ENCODE measurements around the gene RHEB.
A peak's percentile ranks its signal among the peaks of the same experiment; 100 is the strongest.
"Not testable (repeated sequence)": the region's sequence is repeated elsewhere in the genome, so short reads cannot be mapped to it uniquely, and the experiment has no call there.

The RHEB gene, protein sequence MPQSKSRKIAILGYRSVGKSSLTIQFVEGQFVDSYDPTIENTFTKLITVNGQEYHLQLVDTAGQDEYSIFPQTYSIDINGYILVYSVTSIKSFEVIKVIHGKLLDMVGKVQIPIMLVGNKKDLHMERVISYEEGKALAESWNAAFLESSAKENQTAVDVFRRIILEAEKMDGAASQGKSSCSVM

DNA sequence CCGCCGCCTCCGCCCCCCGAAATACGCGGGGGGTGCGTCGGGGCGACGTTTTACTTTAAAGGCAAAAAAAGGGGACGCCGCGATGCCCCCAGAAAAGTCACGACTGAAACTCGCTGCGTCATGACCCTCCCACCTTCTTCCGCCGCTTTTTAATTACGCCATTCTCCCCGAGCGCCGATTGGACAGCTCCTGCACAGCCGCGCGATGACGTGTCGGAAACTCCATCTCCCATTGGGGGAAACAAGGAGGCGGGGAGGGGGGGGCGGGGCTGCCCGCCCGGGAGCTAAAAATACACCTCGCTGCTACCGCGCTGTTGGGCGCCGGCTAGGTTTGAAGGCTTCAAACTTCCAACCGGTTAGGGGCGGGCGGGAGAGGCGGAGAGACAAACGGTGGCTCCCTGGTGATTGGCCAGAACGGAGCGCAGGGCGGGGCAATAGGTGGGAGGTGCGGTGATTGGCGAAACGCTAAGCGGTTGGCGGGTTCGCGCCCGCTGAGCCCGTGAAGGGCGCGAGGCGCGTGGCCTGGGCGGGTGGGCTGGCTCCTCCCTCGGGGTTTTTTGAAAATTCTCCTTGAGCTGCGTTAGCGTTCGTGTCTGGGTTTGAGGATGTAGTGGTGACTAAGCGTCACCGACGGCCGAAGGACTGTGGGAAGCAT lies at the start of gene RHEB:
Gene RHEB, minus strand, starts transcription at position 131 of the 654 bp plus-strand sequence. CDS start 384 bp downstream, outside the sequence.
- peak; percentile 98 for DNase-seq (ENCODE audit: low read depth)

DNA sequence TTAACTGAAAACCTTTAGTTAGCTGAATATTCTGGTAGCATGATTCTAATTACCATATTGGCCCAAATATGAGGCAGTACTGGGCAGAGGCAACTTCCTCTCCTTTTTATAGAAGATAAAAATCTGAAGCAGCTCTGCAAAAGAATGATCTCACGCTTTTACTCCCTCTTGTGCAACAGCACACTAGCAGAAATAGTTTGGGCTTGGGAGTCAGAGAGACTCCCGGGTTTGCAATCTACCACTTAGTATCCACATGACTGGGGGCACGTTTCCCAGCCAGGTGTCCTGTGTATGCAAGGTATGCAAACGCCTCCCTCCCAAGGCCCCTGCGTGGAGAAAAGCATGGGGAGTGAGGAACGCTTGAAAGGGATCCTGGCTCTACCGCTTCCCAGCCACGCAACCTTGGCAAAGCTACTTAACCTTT lies 47.2 kb upstream of the RHEB start:
- no peak for DNase-seq (ENCODE audit: low read depth)

DNA sequence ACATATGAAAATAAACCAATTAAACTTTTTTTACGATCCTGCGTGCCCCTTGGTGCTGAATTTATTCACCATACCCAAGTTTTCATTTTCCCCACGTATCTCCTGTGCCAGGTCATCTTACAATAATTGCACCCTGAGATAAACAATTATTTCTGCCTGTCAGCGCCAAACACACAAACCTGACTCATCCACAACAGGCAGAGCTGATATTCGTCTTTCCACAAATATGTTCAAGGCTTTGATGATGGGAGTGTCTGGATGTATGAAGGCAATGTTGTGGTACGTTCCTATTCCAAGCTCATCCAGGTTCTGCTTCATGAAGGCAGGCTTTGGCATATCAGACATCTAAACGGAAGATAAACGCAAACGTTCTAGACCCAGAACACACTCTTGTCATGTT lies 45.8 kb upstream of the RHEB start:
- DNase-seq (ENCODE audit: low read depth), result no peak

DNA sequence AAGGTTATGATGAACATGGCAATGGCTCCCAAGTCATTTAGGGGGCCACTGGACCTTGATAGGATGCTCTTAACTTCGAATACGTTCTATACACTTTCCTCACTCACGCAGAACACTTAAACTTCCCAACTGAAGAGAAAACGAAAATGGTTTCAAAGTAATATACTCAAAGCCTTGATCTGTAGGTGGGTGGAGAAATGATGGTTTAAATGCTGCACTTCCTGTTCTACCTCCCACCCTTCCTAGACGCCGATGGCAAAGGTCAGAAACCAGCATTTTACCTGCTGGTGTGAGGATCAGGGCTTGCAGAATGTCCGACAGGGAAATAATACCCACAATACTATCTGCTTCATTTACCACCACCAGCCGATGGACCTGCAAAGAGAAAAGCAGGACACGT lies 40.5 kb upstream of the RHEB start:
- no peak for DNase-seq (ENCODE audit: low read depth)

DNA sequence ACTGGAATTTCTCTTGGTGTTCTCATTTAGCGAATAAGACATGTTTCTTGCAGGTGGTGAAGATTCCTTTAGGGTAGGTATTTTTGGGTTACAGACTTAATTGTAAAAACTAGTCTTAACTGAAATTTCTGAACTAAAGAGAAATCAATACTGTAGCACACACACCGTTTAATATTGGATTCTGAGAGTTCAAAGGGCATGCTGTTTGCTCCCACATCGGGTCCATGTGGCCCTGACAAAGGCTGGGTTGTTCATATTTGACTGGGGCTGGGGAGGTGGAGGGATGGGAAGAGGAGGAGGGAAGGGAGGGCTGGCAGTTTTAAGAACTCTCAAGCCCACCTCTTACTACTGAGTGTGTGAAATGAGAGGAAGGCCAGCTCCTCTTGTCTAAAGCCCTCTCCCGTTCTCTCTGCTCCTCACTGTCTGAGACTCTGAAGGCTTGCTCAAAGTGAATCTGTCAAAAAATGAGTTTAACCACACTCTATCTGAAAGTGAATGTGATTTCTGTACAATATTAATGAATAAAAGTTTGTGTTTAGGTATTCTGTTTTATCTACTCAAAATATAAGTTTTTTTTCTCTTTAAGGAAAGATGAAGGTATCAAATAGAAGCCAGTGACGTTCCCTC lies 40.0 kb upstream of the RHEB start:
- DNase-seq (ENCODE audit: low read depth), result no peak

DNA sequence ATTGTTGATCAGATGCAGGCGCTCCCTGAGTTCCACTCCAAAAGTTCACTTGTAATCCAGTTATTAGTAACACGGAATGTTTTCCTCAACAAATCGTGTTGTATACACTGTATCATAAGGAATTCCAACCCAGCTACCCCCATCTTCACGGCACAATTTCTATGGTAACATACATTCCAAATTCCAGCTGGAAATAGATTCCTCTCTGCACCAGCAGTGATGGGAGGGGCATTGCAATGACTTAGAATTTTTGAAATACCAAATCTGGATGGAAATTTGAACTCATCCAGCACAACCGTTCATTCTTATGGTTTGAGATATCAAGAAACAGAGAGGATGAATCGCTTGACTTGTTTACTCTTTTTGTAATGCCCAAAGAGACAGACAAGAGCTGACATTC lies 38.9 kb upstream of the RHEB start:
- no peak for DNase-seq (ENCODE audit: low read depth)

DNA sequence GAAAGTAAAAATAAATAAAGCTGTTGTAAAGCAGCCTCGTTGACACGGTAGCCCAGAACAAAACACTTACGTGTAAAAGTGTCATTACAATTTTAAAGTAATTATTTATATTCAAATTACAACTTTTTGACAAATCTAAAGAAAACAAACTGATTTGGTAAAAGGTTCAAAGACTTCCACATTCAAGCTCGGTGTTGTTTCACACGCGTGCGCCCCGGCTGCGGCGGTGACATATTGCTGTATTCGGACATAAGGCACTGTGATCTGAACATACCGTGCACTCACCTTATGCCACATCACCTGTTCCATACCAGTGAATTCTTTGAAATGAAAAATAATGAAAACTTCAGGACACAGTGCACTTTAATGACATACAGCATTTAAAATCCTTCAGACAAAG lies 36.9 kb upstream of the RHEB start:
- DNase-seq (ENCODE audit: low read depth), result no peak

DNA sequence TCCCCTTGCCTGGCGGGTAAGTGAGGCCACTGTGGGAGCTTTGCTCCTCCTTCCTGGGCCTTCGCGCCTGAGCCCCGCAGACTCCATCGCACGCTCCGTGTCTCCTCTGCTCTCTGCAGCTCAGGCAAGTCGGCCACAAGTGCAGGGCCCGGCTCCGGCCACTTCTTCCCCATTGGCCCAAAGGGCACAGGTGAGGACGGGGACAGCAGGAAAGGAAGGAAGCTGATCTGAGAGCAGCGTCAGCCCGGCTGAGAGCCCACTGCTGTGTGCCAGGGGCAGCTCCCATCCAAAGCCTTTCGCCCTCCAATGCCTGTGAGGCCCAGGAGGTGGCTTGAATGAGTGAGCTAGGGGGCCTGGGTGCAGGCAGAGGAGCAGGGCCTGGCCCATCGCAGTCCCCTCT lies 33.7 kb upstream of the RHEB start:
- no peak for DNase-seq (ENCODE audit: low read depth)

DNA sequence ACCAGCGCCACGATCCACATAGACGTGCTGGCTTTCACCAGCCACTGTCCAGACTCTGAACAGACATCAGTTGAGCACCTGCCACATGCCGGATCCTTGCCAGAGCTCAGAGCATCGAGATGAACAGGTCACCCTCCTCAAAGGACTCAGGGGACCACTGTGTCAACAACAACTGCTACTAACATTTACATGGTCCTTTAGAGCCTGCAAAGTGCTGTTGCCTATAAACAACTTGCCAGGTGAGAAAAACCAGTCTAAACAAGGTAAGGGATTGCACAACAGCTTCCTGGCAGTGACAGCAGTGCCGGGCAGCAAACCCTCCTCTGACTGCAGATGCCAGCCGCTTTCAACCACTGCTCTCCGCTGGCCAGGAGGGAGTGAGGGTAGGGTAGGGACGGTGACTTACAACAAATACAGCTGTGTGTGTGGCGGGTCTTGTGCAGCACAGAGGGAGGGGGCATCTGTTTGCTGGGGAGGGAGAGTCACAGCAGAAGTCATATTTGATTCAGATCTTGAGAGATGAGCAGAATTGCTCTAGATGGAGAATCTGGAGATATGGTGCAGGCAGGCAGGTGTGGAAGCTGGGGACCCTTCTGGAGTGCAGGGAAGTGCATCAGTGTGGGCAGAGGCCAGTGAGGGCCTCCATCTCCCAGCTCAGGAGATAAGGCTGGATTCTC lies 32.8 kb upstream of the RHEB start:
- DNase-seq (ENCODE audit: low read depth), result no peak

DNA sequence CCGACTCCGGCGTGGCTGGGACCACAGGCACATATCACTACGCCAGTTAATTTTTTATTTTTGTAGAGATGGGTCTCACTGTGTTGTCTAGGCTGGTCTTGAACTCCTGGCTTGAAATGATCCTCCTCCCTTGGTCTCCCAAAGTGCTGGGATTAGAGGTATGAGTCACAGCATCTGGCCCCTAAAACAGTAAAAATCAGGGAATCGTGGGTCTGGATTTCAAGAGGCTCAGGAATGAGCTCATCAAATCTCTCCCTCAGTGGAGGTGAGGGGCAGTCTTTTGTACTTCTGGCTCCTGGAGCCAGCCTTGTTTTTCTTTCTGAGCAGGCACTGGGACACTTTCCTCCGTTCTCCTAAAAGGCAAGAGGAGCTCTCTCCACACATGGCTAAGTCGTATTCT lies 32.1 kb upstream of the RHEB start:
- no peak for DNase-seq (ENCODE audit: low read depth)

DNA sequence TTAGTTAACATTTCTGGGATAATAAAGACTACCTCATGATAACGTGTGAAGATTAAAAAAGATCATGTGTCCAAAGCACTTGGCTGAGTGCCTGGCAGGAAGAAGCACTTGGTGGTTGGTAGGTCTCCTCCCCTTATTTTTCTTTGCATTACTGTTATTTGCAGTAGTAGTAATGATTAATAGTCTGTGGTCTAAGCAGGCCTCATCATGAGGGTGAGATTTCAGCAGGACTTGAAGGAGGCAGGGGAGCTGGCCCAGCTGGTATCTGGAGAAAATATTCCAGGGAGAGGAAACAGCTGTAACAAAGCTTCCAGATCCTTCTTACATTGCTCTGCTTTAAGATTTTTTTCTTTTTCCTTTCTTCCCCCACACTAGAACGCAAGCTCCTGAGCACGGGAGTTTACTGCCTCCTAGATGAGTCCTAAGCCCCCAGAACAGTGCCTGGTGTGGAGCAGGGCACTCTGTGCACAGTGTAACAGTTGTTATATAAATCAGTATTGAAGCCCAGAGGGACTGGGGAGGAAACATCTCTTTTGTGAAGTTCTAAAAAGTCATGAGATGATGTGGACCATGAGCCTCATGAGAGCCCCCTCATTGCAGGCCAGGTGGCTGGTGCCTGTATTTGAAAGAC lies 31.1 kb upstream of the RHEB start:
- DNase-seq (ENCODE audit: low read depth), result no peak

DNA sequence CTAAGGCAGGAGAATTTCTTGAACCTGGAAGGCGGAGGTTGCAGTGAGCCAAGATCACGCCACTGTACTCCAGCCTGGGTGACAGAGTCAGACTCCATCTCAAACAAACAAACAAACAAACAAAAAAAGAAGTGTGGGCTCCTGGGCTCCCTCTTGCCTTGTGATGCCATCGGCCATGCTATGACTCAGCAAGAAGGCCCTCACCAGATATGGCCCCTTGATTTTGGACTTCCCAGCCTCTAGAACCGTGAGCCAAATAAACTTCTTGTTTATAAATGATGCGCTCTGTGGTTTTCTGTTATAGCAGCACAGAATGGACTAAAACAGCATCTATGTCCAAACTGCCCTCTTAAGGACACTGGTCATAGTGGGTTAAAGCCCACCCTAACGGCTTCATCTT lies 29.9 kb upstream of the RHEB start:
- DNase-seq (ENCODE audit: low read depth), result no peak

DNA sequence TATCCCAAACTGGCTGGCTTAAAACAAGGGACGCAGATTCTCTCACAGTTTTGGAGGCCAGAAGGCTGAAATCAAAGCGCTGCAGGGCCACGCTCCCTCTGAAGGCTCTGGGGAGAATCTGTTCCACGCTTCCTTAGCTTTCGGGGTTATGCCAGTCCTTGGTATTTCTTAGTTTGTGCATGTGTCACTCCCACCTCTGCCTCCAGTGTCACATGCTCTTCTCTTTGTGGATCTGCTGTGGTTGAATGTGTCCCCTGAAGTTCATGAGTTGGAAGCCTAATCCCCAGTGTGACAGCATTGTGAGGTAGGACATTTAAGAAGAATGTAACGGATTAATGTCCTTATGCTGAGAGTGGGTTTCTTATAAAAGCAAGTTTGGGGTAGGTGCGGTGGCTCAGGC lies 29.4 kb upstream of the RHEB start:
- DNase-seq (ENCODE audit: low read depth), result no peak

DNA sequence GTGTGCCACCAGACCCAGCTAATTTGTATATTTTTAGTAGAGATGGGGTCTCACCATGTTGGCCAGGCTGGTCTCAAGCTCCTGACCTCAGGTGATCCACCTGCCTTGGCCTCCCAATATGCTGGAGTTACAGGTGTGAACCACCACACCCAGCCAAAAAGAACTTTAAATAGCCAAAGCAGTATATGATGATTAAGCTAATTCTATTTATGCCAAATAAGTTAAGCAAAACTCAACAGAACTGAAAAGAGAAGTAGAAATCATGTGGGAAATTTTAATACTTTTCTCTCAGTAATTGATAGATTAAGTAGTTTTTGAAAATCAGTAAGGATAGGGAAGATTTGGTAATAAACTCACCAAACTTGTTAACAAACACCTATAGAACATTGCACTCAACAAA lies 24.5 kb upstream of the RHEB start:
- no peak for DNase-seq (ENCODE audit: low read depth)

DNA sequence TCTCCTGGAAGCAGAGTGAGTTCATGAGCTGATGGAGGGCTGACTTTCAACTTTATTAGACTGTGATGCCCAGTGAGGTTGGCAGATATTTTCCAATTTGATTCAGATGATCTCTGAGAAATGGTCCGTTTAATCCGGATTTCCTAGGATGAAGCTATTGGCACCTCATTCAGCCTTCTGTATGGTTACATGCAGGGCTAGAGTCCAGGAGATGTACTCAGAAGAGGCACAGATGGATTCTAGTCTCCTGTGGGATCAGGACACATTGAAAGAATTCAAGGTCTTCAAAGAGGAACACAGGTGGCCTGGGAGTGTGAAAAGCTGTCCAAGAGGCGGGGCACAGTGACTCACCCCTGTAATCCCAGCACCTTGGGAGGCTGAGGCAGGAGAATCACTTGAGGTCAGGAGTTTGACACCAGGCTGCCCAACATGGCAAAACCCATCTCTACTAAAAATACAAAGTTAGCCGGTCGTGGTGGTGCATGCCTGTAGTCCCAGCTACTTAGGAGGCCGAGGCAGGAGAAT lies 23.0 kb upstream of the RHEB start:
- DNase-seq (ENCODE audit: low read depth), result no peak

DNA sequence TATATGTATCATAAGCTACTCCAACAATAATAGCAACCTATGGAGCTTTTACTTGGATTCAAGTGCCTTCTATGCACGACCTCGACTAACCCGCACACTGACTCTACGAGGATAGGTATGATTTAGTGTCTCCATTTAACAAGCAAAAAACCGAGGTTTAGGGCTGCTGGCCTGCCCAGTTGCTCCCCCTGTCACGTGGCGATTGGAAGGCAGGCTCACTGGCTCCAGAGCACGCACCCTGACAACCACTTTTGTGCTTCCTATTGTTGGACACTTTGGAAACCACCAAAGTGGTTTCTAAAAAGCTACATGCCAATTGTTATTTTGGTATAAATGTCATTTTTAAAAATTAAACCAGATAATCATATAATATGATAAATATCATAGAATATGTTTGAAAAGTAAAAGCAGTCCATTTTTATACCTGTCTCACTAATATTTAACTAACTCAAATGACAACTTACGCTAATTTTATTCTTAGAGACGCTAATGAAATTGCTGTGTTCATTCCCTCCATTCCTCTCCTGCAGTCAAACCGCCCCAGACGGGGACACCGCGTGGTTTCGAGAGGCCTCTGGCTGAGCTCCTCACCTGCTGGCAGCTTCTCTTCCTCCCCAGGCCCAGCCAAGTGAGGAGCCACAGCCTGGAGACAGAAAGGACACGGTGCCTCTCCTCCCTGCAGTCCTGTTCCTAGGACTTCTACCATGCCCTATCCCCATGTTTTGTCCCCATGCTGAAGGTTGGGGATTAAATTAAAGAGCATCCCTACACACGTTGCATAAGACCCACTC lies 22.2 kb upstream of the RHEB start:
- DNase-seq (ENCODE audit: low read depth), result no peak

DNA sequence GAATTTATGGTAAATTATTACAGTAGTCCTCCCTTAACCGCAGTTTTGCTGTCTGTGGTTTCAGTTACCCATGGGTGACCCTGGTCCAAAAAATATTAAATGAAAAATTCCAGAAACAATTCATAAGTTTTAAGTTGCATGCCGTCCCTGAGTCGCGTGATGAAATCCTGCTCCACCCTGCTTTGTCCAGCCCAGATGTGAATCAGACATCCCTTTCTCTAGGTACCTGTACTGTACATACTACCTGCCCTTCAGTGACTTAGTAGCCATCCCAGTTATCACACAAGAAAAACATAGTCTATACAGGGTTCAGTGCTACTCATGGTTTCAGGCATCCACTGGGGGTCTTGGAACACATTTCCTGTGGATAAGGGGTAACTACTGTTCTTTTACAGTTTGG lies 20.5 kb upstream of the RHEB start:
- no peak for DNase-seq (ENCODE audit: low read depth)

DNA sequence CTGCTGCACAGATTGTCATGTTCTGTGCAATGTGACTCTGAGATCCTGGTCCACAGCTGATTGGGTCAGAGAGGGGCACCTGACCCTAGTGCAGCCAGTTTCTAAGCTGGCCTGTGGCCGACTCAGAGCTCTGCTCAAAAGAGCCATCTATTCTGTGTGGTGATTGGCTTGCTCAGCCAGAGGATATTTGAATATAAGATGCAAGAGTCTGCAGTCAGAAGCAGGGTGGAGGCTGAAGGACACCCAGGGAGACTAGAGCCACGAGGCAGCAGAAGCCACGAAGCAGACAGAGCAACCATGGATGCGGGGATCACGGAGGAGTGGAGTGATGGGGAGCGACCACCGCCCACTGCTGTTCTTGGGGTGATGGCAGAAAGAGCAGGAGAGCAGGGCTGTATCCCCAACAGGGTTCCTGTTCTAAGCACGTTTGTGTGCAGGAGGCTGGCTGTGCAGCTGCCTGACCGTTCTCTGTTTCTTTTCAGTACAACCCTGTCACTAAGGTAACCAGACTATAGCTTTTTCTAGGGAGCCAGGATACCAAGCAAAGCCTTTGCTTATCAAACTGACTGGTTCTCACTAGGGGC lies 19.5 kb upstream of the RHEB start:
- no peak for DNase-seq (ENCODE audit: low read depth)

DNA sequence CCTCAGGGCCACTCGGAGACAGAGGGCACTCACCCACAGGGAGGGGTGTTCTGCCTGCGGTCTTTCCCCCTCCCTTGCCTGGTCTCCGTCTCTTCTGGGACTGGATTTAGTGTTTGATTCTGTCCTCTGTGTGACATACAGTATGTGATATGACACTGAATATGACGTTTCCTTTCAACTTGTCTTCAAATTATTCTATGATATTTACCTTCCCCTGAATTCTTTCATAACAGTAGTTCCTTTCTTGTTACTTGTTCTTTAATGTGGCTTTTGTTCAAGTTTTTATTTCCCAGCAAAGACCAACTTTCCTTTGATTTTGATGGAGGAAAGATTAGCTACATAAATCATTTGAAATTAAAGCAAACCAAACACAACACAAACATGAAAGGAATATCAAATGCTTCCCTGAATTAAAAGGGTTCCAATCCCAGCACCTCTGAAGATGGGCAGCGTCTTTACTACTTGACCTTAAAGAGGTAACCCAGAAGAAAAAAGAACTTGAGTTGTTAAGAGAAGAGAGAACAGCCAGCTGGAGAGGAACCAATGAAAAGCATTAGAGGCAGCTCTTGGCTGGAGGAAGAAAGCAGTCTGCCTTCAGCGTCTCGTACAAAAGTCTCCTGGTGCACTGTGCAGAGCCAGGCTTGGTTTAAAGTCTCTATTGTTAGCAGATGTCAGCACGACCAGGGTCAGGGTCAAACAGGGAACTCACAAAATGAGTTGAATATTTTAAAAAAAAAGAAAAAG lies 18.3 kb upstream of the RHEB start:
- DNase-seq (ENCODE audit: low read depth), result no peak

DNA sequence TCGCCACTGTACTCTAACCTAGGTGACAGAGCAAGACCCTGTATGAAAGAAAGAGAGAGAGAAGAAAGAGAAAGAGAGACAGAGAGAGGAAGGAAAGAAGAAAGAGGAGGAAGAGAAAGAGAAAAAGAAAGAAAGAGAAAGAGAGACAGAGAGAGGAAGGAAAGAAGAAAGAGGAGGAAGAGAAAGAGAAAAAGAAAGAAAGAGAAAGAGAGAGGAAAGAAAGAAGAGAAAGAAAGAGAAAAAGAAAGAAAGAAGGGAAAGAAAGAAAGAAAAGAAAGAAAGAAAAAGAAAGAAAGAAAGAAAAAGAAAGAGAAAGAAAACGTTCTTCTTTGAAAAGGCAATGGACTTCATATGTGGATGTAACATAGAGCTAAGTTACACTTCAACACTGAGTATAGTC lies 16.5 kb upstream of the RHEB start:
- DNase-seq (ENCODE audit: low read depth), result not testable (repeated sequence)

DNA sequence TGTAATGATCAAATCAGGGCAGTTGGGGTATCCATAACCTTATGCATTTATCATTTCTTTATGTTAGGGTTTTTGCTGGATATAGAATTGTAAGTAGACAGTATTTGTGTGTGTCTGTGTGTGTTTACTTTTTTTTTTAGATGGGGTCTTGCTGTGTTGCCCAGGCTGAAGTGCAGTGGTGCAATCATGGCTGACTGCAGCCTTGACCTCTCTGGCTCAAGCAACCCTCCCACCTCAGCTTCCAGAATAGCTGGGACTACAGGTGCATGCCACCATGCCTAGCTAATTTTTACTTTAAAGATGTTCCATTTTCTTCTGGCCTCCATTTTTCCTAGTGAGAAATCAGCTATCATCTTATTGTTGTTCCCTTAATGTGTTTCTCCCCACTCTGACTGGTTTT lies 10.1 kb upstream of the RHEB start:
- no peak for DNase-seq (ENCODE audit: low read depth)

All from stimulated activated CD8-positive, alpha-beta memory T cell treated with anti-CD3 and anti-CD28 coated beads, Interleukin-7, amount 100 ng/mL, for 24 hours (primary cell).